Hematopoietic multipotent progenitor cell treated with erythropoietin and hydrocortisone succinate and interleukin-3 and kit ligand, for 15 days (in vitro differentiated cells): Measurements from ENCODE around the gene GALNT11.

Source experiments
- DNase-seq: peaks from one replicate; pipeline ENCODE4 v3.0.0-alpha.2; 2015; ENCODE audit warnings: low spot score

GALNT11 gene

GRCh38 chr7:152117356-152117755 lies 91.9 kb downstream of the GALNT11 start:
- no peak for DNase-seq

GRCh38 chr7:152120210-152120609 lies 94.7 kb downstream of the GALNT11 start:
- DNase-seq = no peak

GRCh38 chr7:152120776-152121175 lies 95.3 kb downstream of the GALNT11 start:
- no peak for DNase-seq

GRCh38 chr7:152121432-152121831 lies 96.0 kb downstream of the GALNT11 start:
- no peak for DNase-seq

GRCh38 chr7:152122540-152122939 lies 97.1 kb downstream of the GALNT11 start:
- DNase-seq = no peak

- no peak for DNase-seq
Measured at GRCh38 chr7:152126741-152127140, 101.3 kb downstream of the GALNT11 start.

- DNase-seq = no peak
Measured at GRCh38 chr7:152127229-152127628, 101.8 kb downstream of the GALNT11 start.

GRCh38 chr7:152128252-152128651 lies 102.8 kb downstream of the GALNT11 start:
- no peak for DNase-seq

- no peak for DNase-seq
Measured at GRCh38 chr7:152128741-152129461, 103.4 kb downstream of the GALNT11 start.

GRCh38 chr7:152129682-152130081 lies 104.2 kb downstream of the GALNT11 start:
- DNase-seq = no peak

- no peak for DNase-seq
Measured at GRCh38 chr7:152130658-152131590, 105.5 kb downstream of the GALNT11 start.

GRCh38 chr7:152131981-152132494 lies 106.6 kb downstream of the GALNT11 start:
- no peak for DNase-seq

- DNase-seq = no peak
Measured at GRCh38 chr7:152132812-152133211, 107.3 kb downstream of the GALNT11 start.

- no peak for DNase-seq
Measured at GRCh38 chr7:152133804-152134203, 108.3 kb downstream of the GALNT11 start.

GRCh38 chr7:152136686-152137085 lies 111.2 kb downstream of the GALNT11 start:
- no peak for DNase-seq

GRCh38 chr7:152137476-152138025 lies 112.1 kb downstream of the GALNT11 start:
- DNase-seq = no peak

GRCh38 chr7:152140067-152140466 lies 114.6 kb downstream of the GALNT11 start:
- DNase-seq = no peak

- DNase-seq = no peak
Measured at GRCh38 chr7:152140560-152140959, 115.1 kb downstream of the GALNT11 start.

GRCh38 chr7:152142976-152143595 lies 117.6 kb downstream of the GALNT11 start:
- DNase-seq = no peak

GRCh38 chr7:152144557-152145245 lies 119.2 kb downstream of the GALNT11 start:
- no peak for DNase-seq

- peak; percentile 28 for DNase-seq
Measured at GRCh38 chr7:152145853-152146466, 120.5 kb downstream of the GALNT11 start.
